ENCODE results near the gene EARS2.

Gene EARS2

DNA sequence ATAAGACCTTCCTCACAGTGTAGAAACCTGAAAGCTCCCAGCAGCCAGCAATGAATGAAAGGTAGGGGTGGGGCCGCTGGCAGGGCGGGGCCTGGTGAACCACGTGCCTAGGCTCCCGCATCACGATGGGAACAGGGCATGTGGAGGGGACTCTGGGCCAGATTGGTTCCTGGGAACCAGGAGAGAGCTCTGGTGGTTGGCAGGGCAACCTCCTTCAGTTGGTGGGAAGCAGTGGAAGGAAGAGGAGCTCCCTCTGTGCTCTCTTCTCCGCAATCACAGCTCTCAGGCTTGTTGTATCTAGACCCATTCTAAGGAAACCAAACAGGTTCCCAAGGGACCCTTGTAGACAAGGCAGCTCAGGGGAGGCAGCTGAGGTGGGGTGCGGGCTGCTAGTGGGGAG, 57.3 kb downstream of the EARS2 start:
- FAIRE-seq = no peak
- TF ChIP-seq, protein P1, sequence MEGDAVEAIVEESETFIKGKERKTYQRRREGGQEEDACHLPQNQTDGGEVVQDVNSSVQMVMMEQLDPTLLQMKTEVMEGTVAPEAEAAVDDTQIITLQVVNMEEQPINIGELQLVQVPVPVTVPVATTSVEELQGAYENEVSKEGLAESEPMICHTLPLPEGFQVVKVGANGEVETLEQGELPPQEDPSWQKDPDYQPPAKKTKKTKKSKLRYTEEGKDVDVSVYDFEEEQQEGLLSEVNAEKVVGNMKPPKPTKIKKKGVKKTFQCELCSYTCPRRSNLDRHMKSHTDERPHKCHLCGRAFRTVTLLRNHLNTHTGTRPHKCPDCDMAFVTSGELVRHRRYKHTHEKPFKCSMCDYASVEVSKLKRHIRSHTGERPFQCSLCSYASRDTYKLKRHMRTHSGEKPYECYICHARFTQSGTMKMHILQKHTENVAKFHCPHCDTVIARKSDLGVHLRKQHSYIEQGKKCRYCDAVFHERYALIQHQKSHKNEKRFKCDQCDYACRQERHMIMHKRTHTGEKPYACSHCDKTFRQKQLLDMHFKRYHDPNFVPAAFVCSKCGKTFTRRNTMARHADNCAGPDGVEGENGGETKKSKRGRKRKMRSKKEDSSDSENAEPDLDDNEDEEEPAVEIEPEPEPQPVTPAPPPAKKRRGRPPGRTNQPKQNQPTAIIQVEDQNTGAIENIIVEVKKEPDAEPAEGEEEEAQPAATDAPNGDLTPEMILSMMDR (IDR thresholded peaks at IDR 0.05; ENCODE audit: insufficient read depth, missing control alignments) = no peak
- no peak for DNase-seq (ENCODE audit: insufficient read length, low spot score)

DNA sequence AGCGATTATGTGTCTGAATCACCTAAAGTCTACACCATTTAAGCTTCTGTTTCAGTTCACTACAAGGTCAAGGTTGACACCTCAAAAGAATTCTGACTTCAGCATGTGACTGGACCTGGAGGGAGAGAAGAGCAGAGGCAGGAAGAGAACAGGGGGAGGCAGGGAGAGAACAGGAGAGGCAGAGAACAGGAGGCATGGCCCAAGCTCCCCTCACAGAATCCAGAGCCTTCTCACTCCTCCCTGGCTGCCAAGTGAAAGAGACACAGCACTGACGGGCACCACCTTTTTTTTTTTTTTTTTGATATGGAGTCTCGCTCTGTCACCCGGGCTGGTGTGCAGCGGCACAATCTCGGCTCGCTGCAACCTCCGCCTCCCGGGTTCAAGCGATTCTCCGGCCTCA, 58.3 kb downstream of the EARS2 start:
- FAIRE-seq (no peak), DNase-seq (ENCODE audit: insufficient read length, low spot score) (no peak)
- TF ChIP-seq, protein P1 (IDR thresholded peaks at IDR 0.05; ENCODE audit: insufficient read depth, missing control alignments) = no peak

DNA sequence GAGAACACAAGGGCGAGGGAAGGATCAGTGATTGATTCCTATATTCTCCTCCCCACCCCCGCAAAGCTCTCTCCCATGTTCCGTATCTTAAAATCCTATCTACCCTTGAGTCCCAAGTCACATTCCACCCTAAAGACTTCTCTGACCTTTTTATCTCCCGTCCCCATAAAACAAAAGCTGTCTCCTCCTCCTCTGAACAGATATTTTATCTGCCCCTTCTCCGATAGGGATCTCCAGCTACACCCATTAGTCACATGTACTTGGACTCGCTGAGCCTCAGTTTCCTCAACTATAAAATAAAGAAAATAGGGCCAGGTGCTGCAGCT, 59.6 kb downstream of the EARS2 start:
- no peak for FAIRE-seq
- TF ChIP-seq, protein P1 (IDR thresholded peaks at IDR 0.05; ENCODE audit: insufficient read depth, missing control alignments) = no peak
- DNase-seq (ENCODE audit: insufficient read length, low spot score) = no peak

DNA sequence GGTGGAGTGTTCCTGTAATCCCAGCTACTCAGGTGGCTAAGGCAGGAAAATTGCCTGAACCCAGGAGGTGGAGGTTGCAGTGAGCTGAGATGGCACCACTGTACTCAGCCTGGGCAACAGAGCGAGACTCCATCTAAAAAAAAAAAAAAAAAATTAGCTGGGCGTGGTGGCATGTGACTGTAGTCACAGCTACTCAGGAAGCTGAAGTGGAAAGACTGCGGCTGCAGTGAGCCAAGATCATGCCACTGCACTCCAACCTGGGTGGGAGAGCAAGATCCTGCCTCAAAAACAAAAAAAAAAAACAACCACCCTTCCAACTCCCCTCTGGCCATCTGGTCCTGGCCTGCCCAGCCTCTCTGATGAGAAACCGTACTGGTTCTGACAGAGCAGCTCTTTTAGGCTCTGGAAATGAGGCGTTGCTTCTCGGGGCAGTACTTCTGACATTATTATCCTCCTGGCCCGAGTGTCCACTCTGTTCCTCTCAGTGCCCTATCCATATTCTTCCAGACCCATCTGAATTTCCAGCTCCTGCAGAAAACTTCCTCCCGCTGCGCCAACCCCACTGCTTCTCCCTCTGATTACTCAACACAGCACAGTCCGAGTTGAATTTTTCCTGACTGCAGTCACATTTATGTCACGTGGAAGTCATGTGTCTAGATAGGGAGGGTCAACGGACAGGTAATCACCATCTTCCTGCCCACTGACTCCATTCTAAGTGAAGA, 60.2 kb downstream of the EARS2 start:
- DNase-seq (ENCODE audit: insufficient read length, low spot score) (no peak), FAIRE-seq (no peak)
- TF ChIP-seq, protein P1 (IDR thresholded peaks at IDR 0.05; ENCODE audit: insufficient read depth, missing control alignments) = no peak

DNA sequence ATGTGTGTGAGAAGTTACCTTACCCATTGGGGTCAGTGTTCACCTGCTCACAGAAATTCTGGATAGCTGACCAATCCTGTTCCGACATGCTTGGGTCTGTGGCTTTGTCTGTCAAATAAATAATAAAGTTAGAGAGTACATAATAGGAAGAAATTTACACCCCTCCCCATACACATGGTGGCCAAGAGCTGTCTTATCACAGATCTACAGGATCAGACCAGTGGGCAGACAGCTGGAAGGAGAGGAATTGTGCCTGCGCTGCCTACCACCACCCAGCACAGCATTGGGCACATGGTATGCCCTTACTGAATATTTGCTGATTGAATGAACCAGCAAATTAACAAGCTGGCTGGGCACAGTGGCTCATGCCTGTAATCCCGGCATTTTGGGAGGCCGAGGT, 61.5 kb downstream of the EARS2 start:
- DNase-seq (ENCODE audit: insufficient read length, low spot score) (no peak), FAIRE-seq (no peak)
- TF ChIP-seq, protein P1 (IDR thresholded peaks at IDR 0.05; ENCODE audit: insufficient read depth, missing control alignments) = no peak

DNA sequence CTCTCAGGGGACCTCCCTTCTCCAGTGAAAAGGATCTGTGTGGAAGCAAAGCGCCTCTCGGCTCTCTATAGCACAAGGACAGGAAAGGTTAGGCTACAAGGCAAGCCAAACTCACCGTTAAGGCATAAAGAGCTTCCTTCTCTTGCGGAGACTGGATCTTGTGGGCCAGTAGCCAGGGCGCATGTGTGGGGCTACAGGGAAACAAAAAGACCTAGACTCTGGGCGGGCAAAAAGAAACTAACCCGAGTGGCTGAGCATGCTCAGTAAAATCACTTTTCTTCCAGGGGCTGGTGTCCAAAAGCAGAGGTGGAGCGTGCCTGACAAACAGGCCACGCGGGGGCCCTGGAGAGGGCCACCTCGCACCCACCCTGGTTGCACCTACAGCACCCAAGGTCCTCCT, 63.0 kb downstream of the EARS2 start:
- FAIRE-seq (no peak), DNase-seq (ENCODE audit: insufficient read length, low spot score) (no peak)
- TF ChIP-seq, protein P1 (IDR thresholded peaks at IDR 0.05; ENCODE audit: insufficient read depth, missing control alignments) = no peak

DNA sequence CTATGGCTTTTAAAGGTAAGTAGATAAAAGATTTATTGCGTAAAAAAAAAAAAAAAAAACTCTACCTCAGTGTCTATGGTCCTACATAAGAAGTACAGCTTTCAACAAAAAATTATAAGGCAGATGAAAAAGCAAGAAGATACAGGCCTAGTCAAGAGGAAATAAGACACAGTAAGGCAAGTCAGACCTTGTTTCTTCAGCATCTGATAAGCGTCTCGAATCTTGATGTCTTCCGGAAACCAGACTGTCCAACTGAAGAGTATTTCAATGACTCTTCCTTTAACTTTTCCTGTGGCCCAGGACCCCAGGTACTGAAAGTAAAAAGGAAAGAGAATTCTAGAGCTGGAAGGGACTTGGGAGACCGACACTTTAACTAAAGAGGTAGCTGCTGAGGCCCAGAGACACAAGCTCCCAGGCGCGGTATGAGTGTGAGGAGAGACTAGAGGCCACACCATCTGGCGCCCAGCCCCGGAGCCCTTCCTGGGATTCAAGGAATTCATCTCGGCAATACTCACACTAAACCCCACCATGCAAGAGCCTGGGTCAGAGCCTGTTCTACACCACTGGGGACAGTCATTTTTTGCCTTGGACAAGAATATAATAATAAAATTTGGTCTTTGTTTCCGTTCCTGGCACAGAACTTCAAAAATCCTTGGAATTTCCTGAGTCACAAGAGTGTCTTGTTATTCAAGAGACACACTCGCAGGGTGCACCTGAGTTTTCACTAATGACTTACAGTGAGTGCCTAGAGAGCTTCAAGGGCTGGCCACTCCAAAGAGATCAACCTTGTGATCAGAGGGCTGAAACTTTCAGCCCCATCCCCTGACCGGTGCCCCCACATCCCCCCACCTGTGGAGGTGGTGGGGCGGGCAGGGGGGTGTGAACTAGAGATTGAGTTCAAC, 65.4 kb downstream of the EARS2 start:
- TF ChIP-seq, protein P1 (IDR thresholded peaks at IDR 0.05; ENCODE audit: insufficient read depth, missing control alignments) = no peak
- DNase-seq (ENCODE audit: insufficient read length, low spot score) = no peak
- FAIRE-seq = no peak

Data from D721Med (cell line).